HG03378 (cell line): ENCODE data around the gene CRYGS.

Experiments used
- ATAC-seq: cut with Tn5 transposase; IDR thresholded peaks from one replicate; pipeline ENCODE4 v1.9.1; 2021; ENCODE audit warnings: mild to moderate bottlenecking, moderate library complexity; ENCODE audit not compliant: unreplicated experiment

Gene CRYGS

DNA sequence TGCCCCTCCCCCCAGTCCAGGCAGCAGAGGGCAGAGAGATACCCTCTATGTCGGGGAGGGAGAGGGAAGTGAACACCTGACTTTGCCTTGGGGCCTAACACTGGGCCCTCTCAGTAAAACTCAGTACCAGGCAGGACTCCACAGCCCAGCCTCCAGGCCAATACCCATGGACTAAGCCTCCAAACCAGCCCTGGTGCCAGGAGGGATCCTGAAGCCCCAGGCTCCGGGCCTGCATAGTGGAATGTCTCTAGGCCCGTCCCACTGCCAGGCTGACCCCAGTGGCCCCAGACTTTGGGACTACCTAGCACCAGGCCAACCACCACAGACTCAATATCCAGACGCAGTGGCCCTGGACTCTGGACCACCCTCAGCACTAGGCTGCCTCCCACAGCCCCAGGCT is 46.6 kb downstream of the CRYGS start:
- no peak for ATAC-seq

DNA sequence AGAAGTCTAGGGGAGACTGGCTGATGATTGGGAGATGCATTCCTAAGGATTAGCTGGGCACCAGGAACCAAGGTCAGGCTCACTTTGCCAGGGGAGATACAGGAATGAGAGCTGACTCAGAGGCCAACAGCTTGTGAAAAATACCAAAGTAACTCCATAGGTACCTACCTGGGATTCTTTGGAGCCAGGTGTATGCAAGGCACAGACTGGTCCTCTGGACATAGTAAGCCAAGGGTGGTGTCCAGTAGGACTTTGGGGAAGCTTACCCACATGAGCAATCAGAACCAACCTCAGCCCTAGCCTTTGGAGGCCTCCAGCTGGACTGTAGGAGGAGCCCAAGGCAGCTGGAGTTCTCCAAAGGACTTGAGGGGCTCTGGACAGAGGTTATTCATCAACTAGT is 47.5 kb downstream of the CRYGS start:
- no peak for ATAC-seq

DNA sequence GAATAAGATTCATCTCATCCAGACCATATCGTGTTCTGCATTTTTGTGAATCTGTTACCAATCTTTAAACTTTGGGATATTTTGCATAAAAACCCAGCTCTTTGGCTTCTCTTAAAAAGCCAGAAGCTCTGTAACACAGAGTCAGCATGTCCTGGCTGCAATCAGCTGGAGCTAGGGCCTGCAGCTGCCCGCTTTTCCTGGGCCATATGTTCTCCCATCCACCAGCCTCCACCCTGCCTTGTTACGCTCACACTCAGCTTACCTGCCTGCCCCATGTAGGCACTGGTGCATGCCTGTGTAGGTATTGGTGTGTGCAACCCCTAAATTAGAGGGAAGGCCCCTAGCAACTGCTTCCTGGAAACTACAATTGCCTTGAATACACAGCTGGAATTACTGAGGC is 48.2 kb downstream of the CRYGS start:
- no peak for ATAC-seq

DNA sequence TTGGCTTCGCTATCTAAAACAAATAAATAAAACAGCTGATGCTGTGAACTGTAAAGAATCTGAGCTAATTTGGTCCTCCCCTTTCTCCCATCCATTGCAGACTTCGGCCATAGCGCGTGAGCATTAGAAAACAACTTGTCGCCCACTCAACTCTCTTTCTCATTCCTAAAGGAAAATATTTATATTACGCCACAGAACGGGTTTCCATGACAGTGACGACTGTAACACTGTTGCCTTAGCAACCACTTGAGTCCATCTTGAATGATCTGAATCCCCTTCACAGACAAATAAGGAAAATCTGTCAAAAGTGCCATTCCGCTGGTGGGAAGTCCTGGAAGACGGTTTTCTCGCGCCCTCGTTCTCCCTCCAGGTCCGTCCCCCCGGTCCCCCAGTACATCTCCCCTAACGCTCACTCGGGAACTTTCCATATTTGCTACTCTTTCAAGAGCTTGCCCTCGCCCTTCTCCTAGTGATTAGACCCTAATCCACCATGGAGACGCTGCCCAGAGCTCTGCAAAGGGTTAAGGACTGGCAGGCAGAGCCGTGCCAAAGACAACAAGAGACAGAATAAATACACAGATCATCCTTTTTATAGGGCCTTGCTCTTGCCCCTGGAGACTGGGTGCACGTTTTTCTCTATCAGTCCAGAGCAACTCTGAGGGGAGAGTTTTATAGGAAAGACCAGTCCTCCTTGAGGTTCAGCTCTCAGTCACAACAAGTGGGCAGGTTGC is 50.5 kb downstream of the CRYGS start:
- no peak for ATAC-seq

DNA sequence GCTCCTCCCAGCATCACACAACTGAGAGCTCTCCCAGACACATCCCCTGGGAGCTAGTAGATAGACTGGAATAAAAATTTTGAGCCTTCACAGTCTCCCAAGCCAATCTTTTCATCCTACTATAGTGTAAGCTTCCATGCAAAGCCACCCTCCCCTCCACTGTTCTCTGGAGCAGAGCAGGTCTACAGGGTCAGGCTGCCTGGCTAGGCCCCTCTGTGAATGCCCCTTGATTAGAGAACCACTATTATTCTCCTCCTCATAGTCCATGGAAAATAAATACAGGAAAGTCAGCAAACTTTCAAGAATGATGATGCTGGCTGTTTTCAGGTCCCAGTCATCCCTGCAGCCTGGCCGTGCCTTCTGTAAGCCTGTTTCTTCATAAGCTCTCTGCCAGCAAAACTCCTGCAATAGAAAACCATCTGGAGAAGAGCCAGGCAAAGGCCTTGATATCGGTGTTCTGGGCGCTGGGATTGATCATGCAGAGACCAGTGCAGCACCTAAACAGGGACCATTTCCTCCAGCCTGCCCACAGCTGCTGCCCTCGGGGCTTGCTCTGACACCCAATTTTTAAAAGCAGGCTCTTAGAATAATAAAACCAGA is 51.7 kb downstream of the CRYGS start:
- ATAC-seq = no peak

DNA sequence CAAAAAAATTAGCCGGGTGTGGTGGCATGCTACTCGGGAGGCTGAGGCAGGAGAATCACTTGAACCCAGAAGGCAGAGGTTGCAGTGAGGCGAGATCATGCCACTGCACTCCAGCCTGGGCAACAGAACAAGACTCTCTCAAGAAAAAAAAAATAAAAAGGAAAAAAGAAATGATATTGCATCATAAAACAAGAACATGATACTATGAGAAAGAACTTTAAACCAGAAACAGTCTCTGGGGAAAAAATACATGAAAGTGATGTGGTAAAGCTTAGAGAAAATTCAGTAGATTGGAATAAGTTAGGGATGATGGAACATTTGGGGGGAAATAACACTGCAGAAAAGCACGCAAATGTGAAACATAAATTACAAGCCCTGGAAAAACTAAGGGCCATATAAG is 54.7 kb downstream of the CRYGS start:
- no peak for ATAC-seq
